Peyer's patch (tissue), 4 donors: Measurements from ENCODE around the gene DHRS9. TPM values are rescaled to one million over a fixed set of nuclear protein-coding genes. Genes with fewer than 3 reads are reported as not detected.
A peak's percentile ranks its signal among the peaks of the same experiment; 100 is the strongest.

Experiments
- DNase-seq, 3 donors: peaks; one replicate each; pipeline ENCODE4 v3.0.0-alpha.2; 2017 to 2019
- H3K27ac ChIP-seq, 4 donors: fragments of 200-600 bp; sonication (generic); one replicate each; pipeline ENCODE4 v1.5.1; 2016 to 2019
- H3K27me3 ChIP-seq, 2 donors: fragments of 200-600 bp; sonication (generic); one replicate each; pipeline ENCODE4 v1.5.1; 2019
- H3K36me3 ChIP-seq, 3 donors: fragments of 200-600 bp; sonication (generic); one replicate each; pipeline ENCODE4 v1.5.1; 2016 to 2019
- H3K4me1 ChIP-seq, 4 donors: fragments of 200-600 bp; sonication (generic); one replicate each; pipeline ENCODE4 v1.5.1; 2016 to 2019
- H3K4me3 ChIP-seq, 4 donors: fragments of 200-600 bp; sonication (generic); 1 replicate in 3 of 4; 2 replicates in 1 of 4; pipeline ENCODE4 v1.5.1; 2016 to 2019; ENCODE audit warnings: mild to moderate bottlenecking in 1 of 4
- H3K9me3 ChIP-seq, 4 donors: fragments of 200-600 bp; sonication (generic); one replicate each; pipeline ENCODE4 v1.5.1; 2016 to 2019; ENCODE audit warnings: mild to moderate bottlenecking in 1 of 4
- POLR2A ChIP-seq, 2 donors: fragments of 450-650 bp; IDR thresholded peaks; one replicate each; pipeline ENCODE4 v1.5.1; 2017; ENCODE audit warnings: antibody characterized with exemption in 2 of 2, mild to moderate bottlenecking in 2 of 2, moderate library complexity in 2 of 2
- total RNA-seq, 4 donors: library from RNA; depleted of rRNA; stranded (reverse); fragments of >200 nt; gene quantifications; one replicate each; pipeline ENCODE4 v1.1.0, GENCODE V29; 2016
- TF ChIP-seq, protein P1 (sequence below), 6 experiments: fragments of 450-650 bp in 4 of 6; fragments of 200-600 bp in 2 of 6; sonication (generic) in 1 of 6; IDR thresholded peaks; one replicate each; pipeline ENCODE4 v1.5.1; 2017 to 2019; ENCODE audit warnings: antibody characterized with exemption in 6 of 6, mild to moderate bottlenecking in 3 of 6, moderate library complexity in 1 of 6

The DHRS9 gene
- total RNA-seq, 4 donors from 2014 or later: 5.7 to 10.2 (median 6.6) TPM

- Histone ChIP-seq H3K27ac (no peak overlapping the region), H3K9me3 (no peaks in the 10 kb centered on the region), H3K4me3 (no peak overlapping the region), H3K36me3 (no peaks in the 10 kb centered on the region), H3K4me1 (no peaks in the 10 kb centered on the region), H3K27me3 (no peaks in the 10 kb centered on the region)
- DNase-seq: no peak
- TF ChIP-seq POLR2A (IDR thresholded peaks at IDR 0.05): no peak
- TF ChIP-seq, protein P1, sequence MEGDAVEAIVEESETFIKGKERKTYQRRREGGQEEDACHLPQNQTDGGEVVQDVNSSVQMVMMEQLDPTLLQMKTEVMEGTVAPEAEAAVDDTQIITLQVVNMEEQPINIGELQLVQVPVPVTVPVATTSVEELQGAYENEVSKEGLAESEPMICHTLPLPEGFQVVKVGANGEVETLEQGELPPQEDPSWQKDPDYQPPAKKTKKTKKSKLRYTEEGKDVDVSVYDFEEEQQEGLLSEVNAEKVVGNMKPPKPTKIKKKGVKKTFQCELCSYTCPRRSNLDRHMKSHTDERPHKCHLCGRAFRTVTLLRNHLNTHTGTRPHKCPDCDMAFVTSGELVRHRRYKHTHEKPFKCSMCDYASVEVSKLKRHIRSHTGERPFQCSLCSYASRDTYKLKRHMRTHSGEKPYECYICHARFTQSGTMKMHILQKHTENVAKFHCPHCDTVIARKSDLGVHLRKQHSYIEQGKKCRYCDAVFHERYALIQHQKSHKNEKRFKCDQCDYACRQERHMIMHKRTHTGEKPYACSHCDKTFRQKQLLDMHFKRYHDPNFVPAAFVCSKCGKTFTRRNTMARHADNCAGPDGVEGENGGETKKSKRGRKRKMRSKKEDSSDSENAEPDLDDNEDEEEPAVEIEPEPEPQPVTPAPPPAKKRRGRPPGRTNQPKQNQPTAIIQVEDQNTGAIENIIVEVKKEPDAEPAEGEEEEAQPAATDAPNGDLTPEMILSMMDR (IDR thresholded peaks at IDR 0.05): no peak
These were observed 2.5 kb upstream of the DHRS9 start for GRCh38 chr2:169066897-169067296.

GRCh38 chr2:169069833-169070232 lies 470 bp downstream of the DHRS9 start:
- no peak overlapping the region for H3K27ac ChIP-seq
- H3K4me1 ChIP-seq: no peaks in the 10 kb centered on the region
- DNase-seq: no peak
- TF ChIP-seq, protein P1 (IDR thresholded peaks at IDR 0.05): no peak
- no peak for TF ChIP-seq POLR2A (IDR thresholded peaks at IDR 0.05)
- no peaks in the 10 kb centered on the region for H3K36me3 ChIP-seq
- H3K9me3 ChIP-seq: no peaks in the 10 kb centered on the region
- H3K4me3 ChIP-seq: no peak overlapping the region
- no peaks in the 10 kb centered on the region for H3K27me3 ChIP-seq

DNA sequence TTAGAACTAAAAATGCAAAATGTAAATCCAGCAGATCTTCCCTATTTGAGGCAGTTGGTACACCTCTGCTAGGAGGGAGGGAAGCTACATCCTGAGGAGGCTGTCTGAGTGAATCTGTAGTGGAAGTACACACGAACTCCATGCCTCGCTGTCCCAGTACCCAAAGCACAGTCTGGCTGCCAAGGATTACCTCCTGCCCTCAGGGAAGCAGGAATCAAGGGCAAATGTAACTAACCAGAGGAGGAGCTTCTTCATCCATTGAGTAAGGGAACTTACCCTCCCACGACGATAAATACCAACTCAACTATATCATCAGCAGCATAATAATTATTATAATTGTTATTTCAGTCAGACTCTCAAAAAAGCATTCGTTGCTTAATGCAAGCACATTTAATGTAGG lies 2.1 kb downstream of the DHRS9 start:
- Histone ChIP-seq H3K4me3 (no peak overlapping the region), H3K9me3 (no peaks in the 10 kb centered on the region), H3K36me3 (no peaks in the 10 kb centered on the region), H3K27ac (no peak overlapping the region), H3K27me3 (no peaks in the 10 kb centered on the region), H3K4me1 (no peaks in the 10 kb centered on the region)
- DNase-seq: no peak
- TF ChIP-seq POLR2A (IDR thresholded peaks at IDR 0.05): no peak
- TF ChIP-seq, protein P1 (IDR thresholded peaks at IDR 0.05): no peak

- Histone ChIP-seq H3K4me1 (no peaks in the 10 kb centered on the region), H3K4me3 (no peak overlapping the region), H3K27me3 (no peaks in the 10 kb centered on the region), H3K36me3 (no peaks in the 10 kb centered on the region), H3K9me3 (no peaks in the 10 kb centered on the region), H3K27ac (no peak overlapping the region)
- TF ChIP-seq, protein P1 (IDR thresholded peaks at IDR 0.05): no peak
- TF ChIP-seq POLR2A (IDR thresholded peaks at IDR 0.05): no peak
- DNase-seq: no peak
These were observed 3.0 kb downstream of the DHRS9 start for GRCh38 chr2:169072163-169072925.

GRCh38 chr2:169073211-169073962 lies 4.0 kb downstream of the DHRS9 start:
- DNase-seq: no peak
- Histone ChIP-seq H3K27me3 (no peaks in the 10 kb centered on the region), H3K9me3 (no peaks in the 10 kb centered on the region), H3K36me3 (no peaks in the 10 kb centered on the region), H3K4me1 (no peaks in the 10 kb centered on the region), H3K4me3 (no peak overlapping the region), H3K27ac (peak overlapping the region in 1 of 4 donors; percentile 4)
- TF ChIP-seq POLR2A (IDR thresholded peaks at IDR 0.05): no peak
- TF ChIP-seq, protein P1 (IDR thresholded peaks at IDR 0.05): no peak
